Prostate gland (tissue), 2 donors: ENCODE results near the gene TNS3. TPM values are rescaled to one million over a fixed set of nuclear protein-coding genes. Genes with fewer than 3 reads are reported as not detected.

ENCODE experiments used
- DNase-seq: peaks from one replicate; pipeline ENCODE4 v3.0.0-alpha.2; 2019; ENCODE audit warnings: low spot score
- H3K27ac ChIP-seq, 2 donors: fragments of 200-600 bp; sonication (generic); 2 replicates each; pipeline ENCODE4 v1.5.1; 2017 to 2019
- H3K27me3 ChIP-seq: fragments of 200-600 bp; sonication (generic); replicated peaks from 2 replicates; pipeline ENCODE4 v1.5.1; 2019; ENCODE audit not compliant: insufficient read depth
- H3K36me3 ChIP-seq, 2 donors: fragments of 200-600 bp; sonication (generic); 1 replicate in 1 of 2; 2 replicates in 1 of 2; pipeline versions ENCODE4 v1.5.1 to v1.8.1; 2017 to 2019
- H3K4me1 ChIP-seq: fragments of 200-600 bp; sonication (generic); replicated peaks from 2 replicates; pipeline ENCODE4 v1.5.1; 2019
- H3K4me3 ChIP-seq, 2 donors: fragments of 200-600 bp; sonication (generic); 2 replicates each; pipeline ENCODE4 v1.5.1; 2017 to 2019
- H3K9me3 ChIP-seq: fragments of 200-600 bp; sonication (generic); 2 replicates; pipeline ENCODE4 v1.5.1; 2017
- POLR2A ChIP-seq: fragments of 450-650 bp; IDR thresholded peaks from one replicate; pipeline ENCODE4 v1.6.1; 2016; ENCODE audit warnings: antibody characterized with exemption, mild to moderate bottlenecking
- POLR2AphosphoS5 ChIP-seq: sonication (generic); formaldehyde crosslinking; IDR thresholded peaks from one replicate; pipeline ENCODE4 v1.6.1; 2017; ENCODE audit warnings: antibody characterized with exemption
- WGBS: methylation state at CpG from one replicate; pipeline ENCODE4 v1.1.5; 2018; 5-methylcytosine and 5-hydroxymethylcytosine counted together
- intact Hi-C: fragments of 100-400 bp; cut with DNase I; formaldehyde crosslinking; loops from one replicate; pipeline ENCODE4 v1.14.2; 2022
- total RNA-seq, 2 donors: library from RNA; depleted of rRNA; stranded (reverse); fragments of >200 nt; gene quantifications; one replicate each; pipeline ENCODE4 v1.1.0, GENCODE V29; 2016
- TF ChIP-seq, protein P1 (sequence below), 4 experiments: fragments of 200-600 bp in 2 of 4; fragments of 450-650 bp in 2 of 4; sonication (generic) in 2 of 4; IDR thresholded peaks; 1 replicate in 3 of 4; 2 replicates in 1 of 4; pipeline ENCODE4 v1.5.1; 2016 to 2019; ENCODE audit warnings: antibody characterized with exemption in 4 of 4, mild to moderate bottlenecking in 2 of 4, moderate library complexity in 2 of 4

TNS3 gene
- total RNA-seq, 2 donors from 2014 or later, result 19.5 to 95.8 TPM

- no peak overlapping the region for H3K4me3 ChIP-seq
- H3K9me3 ChIP-seq, result no peaks in the 10 kb centered on the region
- intact Hi-C loops, result loop anchor here (2.0 kb wide), 1 partner anchor 74 kb away; no protein-coding TSS in a partner anchor
- no peaks in the 10 kb centered on the region for H3K4me1 ChIP-seq
- 78% methylated on average over 7 of the region's 7 CpGs for WGBS
- H3K27me3 ChIP-seq, result no peaks in the 10 kb centered on the region
- DNase-seq, result no peak
- H3K36me3 ChIP-seq, result no peaks in the 10 kb centered on the region
- TF ChIP-seq, protein P1, sequence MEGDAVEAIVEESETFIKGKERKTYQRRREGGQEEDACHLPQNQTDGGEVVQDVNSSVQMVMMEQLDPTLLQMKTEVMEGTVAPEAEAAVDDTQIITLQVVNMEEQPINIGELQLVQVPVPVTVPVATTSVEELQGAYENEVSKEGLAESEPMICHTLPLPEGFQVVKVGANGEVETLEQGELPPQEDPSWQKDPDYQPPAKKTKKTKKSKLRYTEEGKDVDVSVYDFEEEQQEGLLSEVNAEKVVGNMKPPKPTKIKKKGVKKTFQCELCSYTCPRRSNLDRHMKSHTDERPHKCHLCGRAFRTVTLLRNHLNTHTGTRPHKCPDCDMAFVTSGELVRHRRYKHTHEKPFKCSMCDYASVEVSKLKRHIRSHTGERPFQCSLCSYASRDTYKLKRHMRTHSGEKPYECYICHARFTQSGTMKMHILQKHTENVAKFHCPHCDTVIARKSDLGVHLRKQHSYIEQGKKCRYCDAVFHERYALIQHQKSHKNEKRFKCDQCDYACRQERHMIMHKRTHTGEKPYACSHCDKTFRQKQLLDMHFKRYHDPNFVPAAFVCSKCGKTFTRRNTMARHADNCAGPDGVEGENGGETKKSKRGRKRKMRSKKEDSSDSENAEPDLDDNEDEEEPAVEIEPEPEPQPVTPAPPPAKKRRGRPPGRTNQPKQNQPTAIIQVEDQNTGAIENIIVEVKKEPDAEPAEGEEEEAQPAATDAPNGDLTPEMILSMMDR (IDR thresholded peaks at IDR 0.05), result no peak
- no peak overlapping the region for H3K27ac ChIP-seq
These were observed 326.9 kb downstream of the TNS3 start for GRCh38 chr7:47255007-47255406.

- Histone ChIP-seq H3K4me1 (no peaks in the 10 kb centered on the region), H3K27ac (peak overlapping the region; percentile 72 to 78), H3K36me3 (no peaks in the 10 kb centered on the region), H3K9me3 (no peaks in the 10 kb centered on the region), H3K27me3 (no peaks in the 10 kb centered on the region), H3K4me3 (peak overlapping the region; percentile 42 to 43)
- WGBS, result 2% methylated on average over 35 of the region's 64 CpGs
- peak; percentile 67 for DNase-seq
- TF ChIP-seq POLR2AphosphoS5, result no peak
- TF ChIP-seq, protein P1 (IDR thresholded peaks at IDR 0.05), result peak; percentile 91 to 96 (median 95)
- intact Hi-C loops, result loop anchor here (2.0 to 5.0 kb wide), 3 partner anchors 74 to 1337 kb away; no protein-coding TSS in a partner anchor
These were observed 327.6 kb downstream of the TNS3 start for GRCh38 chr7:47254081-47254977.

GRCh38 chr7:47253650-47254080, 328.2 kb downstream of the TNS3 start:
- TF ChIP-seq, protein P1 (IDR thresholded peaks at IDR 0.05), result no peak
- no peak for TF ChIP-seq POLR2A
- TF ChIP-seq POLR2AphosphoS5, result no peak
- H3K4me3 ChIP-seq, result peak overlapping the region; percentile 42 to 43
- H3K36me3 ChIP-seq, result no peaks in the 10 kb centered on the region
- no peaks in the 10 kb centered on the region for H3K9me3 ChIP-seq
- intact Hi-C loops, result loop anchor here (2.0 to 5.0 kb wide), 3 partner anchors 73 to 1336 kb away; no protein-coding TSS in a partner anchor
- H3K27ac ChIP-seq, result peak overlapping the region; percentile 72 to 78
- no peaks in the 10 kb centered on the region for H3K4me1 ChIP-seq
- 9% methylated on average over 14 of the region's 14 CpGs for WGBS
- H3K27me3 ChIP-seq, result no peaks in the 10 kb centered on the region
- DNase-seq, result no peak

DNA sequence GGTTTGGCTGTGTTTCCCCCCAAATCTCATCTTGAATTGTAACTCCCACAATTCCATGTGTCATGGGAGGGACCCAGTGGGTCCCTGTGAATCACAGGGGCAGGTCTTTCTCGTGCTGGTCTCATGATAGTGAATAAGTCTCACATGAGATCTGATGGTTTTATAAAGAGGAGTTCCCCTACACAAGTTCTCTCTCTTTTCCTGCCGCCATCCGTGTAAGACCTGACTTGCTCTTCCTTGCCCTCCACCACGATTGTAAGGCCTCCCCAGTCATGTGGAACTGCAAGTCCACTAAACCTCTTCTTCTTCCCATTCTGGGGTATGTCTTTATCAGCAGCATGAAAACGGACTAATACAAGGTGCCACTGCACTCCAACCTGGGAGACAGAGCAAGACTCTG, 329.2 kb downstream of the TNS3 start:
- Histone ChIP-seq H3K4me1 (no peaks in the 10 kb centered on the region), H3K9me3 (no peaks in the 10 kb centered on the region), H3K27ac (no peak overlapping the region), H3K36me3 (no peaks in the 10 kb centered on the region), H3K4me3 (no peak overlapping the region), H3K27me3 (no peaks in the 10 kb centered on the region)
- intact Hi-C loops, result loop anchor here (5.0 kb wide), 2 partner anchors 160 to 1335 kb away; no protein-coding TSS in a partner anchor
- 88% methylated on average over 5 of the region's 5 CpGs for WGBS
- DNase-seq, result no peak
- TF ChIP-seq POLR2A, result no peak
- TF ChIP-seq POLR2AphosphoS5, result no peak
- TF ChIP-seq, protein P1 (IDR thresholded peaks at IDR 0.05), result no peak
